Vagina (tissue), 2 donors: ENCODE data around the gene PHACTR2.

ENCODE experiments used
- CTCF ChIP-seq, 3 experiments: fragments of 450-650 bp in 2 of 3; fragments of 200-600 bp in 1 of 3; sonication (generic) in 1 of 3; IDR thresholded peaks; one replicate each; pipeline ENCODE4 v1.5.1; 2017 to 2019; ENCODE audit warnings: antibody characterized with exemption in 3 of 3, mild to moderate bottlenecking in 2 of 3, moderate library complexity in 2 of 3
- POLR2A ChIP-seq, 2 donors: fragments of 450-650 bp; IDR thresholded peaks; one replicate each; pipeline ENCODE4 v1.6.1; 2017; ENCODE audit warnings: antibody characterized with exemption in 2 of 2, mild to moderate bottlenecking in 2 of 2, moderate library complexity in 2 of 2

- no peak for TF ChIP-seq POLR2A (IDR thresholded peaks at IDR 0.05)
- TF ChIP-seq CTCF (IDR thresholded peaks at IDR 0.05), result no peak
Measured at GRCh38 chr6:143757346-143757832, 79.6 kb downstream of the PHACTR2 start.
